HG02610 (cell line): ENCODE data around the gene P4HB.

Source experiments
- ATAC-seq: cut with Tn5 transposase; IDR thresholded peaks from one replicate; pipeline ENCODE4 v1.9.1; 2021; ENCODE audit warnings: mild to moderate bottlenecking, moderate library complexity; ENCODE audit not compliant: unreplicated experiment

P4HB gene

DNA sequence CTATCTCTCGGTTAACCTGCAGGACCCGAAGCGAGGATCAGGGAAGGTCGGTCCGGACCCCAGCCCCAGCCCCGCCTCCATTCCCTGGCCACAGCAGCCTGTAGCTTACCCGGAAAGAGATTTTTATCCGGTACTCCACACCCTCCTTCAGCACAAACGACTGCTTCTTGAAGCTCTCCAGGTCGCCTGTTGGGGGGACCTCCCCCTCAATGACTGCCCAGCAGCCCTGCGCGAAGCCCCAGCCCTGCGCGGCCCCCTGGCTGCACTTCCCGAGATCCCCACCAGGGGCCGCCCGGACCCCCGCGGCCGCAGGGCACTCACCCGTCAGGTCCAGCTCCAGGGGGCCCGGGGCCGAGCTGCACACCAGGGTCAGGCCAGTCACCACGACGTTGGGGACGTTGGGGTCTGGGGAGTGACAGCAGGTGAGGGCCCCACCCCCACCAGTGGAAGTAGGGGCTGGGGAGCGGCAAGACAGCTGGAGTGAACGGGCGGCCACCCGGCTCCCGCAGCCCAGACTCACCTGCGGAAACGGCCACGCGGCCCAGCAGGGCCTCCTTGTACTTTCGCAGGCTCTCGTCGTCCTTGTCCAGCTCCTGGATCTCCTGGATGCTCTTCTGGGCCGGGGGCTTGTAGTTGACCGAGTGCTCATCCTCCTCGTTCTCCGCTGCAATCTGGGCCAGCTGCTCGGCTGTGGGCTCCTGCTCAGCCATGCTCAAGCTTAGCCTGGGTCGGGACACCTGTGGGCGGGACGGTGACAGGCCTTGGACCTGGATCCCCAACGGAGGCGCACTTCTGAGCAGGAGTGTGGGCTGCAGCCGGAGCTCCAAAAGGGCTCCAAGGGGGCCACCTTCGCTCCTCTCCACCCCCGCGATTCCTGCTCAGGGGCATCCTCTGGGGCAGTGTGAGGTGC is 9.1 kb upstream of the P4HB start:
- no peak for ATAC-seq

DNA sequence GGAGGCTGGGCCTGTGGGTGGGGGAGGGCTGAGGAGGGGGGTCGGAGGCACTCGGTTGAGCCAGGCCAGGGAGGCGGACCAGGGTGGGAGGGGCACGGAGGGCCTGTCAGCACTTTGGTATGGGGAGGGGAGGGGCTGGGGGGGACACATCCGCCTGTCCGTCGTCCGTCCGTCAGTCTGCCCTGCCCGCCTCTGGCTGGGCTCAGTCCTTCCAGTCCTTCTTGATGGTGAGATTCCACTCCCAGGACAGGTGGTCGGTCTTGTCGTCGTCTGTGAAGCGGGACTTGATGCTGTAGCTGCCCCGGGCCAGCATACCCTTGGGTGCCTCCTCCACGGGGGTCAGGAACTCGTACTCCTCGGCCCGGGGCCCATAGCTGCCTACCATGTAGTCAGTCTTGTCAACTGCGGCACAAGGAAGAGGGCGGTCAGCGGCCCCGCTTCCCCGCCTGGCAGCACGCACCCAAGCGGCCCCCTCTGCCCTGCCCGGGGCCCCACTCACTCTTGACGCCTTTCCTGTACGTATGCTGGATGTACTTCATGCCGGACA is 8.4 kb upstream of the P4HB start:
- ATAC-seq, result no peak

DNA sequence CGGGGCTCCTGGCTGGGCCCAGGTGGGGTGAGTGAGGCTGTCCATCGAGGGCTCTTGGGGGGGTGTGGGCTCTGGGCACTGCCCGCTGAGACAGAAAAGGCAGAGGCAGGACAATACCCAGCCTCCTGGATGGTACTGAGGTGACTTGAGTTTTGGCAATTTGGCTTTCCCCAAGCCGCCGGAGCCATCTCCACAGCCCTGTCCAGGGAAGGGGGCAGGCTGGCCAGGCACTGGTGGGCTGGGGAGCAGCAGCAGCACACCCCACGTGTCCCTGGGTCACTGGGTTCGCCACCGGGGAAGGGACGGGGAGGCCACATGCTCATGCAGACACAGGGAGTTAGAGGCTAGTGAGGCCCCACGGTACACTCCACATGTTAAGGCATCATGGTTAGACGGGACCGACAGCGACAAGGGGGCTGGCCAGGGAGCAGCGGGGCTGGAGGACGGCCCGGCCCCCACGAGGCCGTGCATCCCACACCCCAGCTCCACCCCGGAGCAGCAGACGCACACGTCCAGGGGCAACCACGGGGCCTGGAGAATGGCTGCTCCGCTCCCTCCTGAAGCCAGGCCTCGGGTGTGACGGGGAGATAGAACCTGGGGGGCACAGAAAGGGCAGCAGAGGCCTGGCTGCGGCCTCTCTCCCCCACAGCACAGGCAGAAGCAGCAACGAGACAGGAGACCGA is 7.8 kb upstream of the P4HB start:
- no peak for ATAC-seq

DNA sequence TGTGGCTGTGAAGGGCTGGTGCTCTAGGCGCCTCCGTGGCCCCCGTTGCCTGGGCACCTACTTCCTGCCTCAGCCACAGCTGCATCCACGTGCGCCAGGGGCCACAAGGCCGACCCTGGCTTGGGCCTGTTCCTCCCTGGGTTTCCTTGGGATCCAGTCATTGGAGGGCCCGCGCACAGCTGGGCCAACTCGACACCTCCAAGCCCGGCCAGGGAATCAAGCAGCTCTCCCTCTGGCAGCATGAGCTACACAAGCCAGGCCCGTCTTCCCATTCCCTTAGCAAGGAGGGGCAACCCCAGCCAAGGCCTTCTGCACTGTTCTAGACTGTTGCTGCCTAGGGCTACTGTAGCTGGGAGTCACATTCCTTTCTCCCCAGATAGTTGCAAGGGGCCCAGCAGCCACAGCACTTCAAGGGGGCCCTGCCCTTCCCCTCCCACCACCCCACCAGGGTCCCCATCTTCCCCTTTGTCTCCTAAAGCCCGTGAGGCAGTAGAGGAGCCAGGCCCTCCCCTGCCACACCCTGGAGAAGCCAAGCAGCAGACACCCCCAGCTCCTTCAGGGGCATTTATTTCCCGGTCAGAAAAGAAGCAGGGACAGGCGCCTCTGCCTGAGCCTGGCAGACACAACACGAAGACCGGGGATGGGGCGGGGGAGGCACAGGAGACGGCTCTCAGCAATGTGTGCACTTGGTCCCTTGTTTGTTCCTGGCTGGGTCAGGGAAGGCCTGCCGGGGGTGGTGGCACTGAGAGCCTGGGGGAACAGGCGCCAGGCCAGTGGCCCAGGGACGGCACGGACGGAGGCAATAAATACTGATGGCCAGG is 7.0 kb upstream of the P4HB start:
- no peak for ATAC-seq

DNA sequence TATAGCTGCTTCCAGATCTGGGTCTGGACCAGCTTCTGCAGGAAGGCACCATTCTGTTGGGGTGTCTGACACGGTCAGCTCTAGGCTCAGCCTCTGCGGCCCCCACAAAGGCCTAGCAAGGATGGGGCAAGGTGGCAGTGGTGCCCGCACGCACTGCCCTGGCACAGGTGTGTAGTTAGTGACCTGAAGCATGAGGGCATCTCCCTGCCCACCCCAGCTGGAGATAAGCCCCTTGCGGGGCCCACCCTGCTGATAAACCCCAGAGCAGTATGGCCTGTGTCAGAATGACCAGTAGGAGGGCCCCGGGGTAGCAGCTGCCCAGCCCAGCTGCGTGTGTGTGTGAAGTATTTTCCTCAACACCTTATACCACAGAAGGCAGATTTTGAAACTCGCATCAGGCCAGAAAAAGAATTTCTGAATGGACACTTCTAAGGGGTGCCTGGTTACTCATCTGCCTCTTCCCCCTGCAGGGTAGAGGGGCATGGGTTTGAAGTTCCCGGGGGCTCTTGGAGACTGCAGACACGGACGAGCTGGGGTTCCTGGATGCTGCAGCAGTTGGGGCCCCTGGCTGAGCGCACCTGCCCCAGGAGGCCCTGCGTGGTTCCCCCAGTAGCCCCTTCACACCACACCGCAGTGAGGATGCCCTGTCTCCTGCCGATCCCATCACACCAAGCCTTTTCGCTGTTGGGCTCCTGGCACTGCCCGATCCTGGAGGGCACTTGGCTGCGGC is 6.3 kb upstream of the P4HB start:
- no peak for ATAC-seq

DNA sequence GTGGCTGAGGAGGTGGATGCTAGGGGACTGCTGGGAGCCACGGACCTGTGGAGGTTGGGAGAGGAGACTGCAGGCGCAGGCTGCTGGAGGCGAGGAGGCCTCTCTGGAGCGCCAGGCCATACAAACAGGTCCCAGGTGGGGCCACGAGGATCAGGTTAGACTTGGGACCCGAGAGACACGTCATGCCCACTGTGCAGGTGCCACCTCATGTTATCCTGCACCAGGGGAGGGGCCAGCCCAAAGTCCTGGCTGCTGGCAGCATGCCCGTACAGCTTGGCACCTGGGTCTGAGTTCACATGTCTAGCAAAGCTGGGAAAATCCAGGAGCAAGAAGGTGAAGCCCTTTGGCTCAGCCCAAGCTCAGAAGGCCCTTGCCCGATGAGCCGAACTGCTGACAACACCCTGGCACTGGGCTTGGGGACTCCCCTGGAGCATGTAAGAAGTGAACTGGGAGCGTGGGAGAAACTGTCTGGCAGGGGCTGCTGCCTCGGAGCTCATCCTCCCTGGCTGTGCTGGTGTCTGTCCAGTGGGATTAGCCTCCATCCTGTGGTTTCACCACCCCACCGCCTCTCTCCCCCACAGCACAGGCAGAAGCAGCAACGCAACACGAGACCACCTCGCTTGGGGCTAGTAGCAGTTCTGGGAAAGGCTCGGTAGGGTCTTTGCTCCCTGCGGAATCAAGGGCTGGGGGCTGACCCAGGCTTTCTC is 5.6 kb upstream of the P4HB start:
- no peak for ATAC-seq

DNA sequence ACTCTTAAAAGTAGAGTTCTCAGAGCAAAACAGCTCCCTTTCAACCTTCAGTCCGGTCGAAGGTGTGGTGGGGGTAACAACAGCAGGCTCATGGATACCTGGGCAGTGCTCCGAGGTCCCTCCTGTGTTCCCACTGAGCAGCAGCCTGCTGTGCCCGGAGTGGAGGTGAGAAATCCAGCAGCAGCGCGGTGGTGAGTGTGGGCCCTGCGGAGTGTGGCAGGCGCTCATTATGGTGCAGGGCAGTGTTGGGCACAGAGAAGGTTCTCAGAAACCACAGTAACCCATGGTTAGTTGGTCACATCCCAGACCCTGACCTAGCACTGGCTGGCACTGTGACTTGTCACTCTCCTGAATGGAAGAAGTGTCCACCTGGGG is 5.0 kb upstream of the P4HB start:
- no peak for ATAC-seq

DNA sequence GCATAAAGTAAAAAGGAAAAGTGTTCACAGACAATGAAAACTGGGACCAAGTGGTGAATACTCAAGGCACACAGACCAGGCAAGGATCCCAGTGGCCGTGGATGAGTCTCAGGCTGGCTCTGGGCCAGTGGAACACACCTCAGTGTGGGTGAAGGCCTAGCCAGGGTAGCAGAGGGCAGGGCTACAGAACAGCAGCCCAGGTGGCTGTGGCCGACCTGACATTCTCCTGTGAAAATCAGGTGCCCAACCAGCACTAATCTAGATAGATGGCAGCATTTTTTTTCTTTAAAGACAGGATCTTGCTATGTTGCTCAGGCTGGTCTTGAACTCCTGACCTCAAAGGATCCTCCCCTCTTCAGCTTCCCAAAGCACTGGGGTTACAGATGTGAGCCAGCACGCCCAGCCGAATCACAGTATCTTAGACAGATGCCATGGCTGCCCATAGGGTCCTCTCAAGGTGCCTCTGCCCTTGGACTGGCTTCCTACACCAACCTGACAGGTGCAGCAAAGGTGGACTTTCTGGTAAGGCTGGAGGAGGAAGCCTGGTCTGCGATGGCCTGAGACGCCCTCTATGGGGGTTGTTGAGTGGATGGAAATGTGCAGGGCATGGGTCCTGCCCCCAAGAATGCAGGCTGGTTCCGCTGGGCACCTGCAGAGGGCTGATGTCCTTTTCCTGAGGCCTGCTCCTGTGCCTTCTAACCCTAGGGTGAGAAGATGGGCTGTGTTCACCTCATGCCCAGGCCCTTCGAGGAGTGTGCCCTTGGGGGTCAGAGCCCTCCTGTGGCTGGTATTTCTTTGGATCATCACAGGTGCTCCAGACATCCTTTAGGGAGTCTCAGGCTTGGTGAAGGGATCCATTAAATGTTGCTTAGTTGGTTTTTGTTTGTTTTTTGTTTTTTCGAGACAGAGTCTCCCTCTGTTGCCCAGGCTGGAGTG is 3.8 kb upstream of the P4HB start:
- ATAC-seq, result no peak

DNA sequence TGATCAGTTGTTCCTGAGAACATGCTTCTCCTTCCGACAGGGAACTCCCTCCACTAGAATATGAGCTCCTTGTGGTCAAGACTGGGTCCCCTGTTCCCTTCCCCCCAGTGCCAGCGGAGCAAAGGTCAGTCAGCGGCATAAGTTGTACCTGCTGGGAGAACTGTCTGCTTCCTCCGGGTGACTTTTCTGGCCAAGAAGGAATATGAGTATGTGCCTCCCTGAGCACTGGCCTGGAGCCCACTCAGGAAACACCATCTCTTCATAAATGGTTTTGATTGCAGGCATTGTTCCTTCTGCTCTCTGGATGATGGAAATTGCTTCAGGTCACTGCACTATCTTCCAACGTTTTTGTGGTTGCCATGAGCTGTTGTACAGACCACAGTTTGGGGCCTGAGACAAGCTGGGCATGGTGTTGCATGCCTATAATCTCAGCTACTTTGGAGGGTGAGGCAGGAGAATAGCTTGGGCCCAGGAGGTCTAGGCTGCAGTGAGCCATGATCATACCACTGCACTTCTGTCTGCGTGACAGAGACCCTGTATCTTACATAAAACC is 2.9 kb upstream of the P4HB start:
- no peak for ATAC-seq

DNA sequence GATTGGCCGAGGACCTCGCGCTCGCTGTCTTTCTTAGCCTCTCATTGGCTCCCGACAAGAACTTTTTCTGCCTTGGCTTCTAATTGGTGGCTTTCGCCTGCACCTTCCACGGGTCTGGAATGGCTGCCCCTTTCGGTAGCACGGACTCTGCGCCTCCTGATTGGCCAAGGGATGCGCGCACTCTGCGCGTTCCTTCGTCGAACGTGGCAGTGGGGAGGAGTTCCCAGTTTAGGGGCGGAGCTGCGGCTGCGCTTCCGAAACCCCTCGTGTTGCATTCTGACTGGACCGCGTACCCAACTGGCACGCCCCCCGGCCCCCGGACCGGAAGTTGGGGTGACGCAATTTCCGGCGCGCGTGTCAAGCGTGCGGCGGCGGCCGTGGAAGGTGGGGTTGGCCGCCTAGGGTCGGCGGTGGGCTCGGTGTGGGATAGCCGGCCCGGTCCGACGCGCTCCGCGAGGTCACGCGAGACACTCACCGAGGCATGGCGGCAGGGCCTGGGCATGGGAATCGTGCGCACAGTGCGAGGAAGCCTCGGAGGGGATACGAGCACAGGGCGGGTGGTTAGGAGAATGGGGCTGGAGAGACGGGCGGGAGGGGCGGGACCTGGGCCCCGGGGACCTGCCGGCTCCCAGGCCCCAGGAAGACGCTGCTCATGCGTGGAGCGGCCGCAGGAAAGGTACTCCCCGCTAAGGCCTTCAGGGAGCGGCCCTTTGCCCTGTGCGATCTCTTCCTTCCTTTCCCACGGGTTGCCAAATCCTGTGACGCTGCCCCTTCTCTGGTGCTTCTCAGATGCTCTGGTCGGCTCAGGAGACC is 627 bp upstream of the P4HB start:
- peak; percentile 81 for ATAC-seq

DNA sequence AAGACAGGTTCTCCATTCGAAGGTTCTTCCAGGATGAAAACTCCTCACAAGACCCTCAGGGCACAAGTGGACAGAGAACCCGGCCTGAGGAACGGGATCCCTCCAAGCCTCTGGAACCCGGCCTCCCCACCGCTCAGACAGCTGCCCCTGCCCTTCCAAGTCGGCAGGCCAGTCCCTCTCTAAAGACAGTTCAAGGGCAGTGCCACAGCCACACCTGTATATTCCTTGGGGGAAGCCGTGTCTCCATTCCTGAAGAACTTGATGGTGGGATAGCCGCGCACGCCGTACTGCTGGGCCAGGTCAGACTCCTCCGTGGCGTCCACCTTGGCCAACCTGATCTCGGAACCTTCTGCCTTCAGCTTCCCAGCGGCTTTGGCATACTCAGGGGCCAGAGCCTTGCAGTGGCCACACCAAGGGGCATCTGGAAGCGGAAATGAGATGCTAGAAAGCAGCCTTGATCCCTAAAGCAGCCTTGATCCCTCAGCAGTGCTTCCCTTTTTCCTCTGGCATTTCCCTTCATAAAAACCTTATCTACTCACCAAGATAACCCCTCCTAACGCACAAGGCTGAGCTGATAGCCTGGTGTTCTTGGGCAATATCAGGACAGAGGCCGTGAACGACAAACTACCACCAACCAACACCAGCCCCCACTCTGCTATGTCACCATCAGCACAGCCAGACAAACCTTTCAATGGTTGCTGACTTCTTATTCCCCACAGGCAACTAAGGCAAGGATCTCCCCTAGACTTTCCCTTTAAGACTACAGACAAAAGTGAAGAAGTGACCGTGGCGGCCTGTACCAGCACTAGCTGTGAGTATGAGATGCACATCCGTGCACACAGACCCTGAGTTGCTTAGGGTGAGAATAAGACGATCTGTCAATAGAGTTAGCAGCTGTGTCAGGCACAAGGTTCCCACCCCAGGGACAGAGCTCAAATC is 1.1 kb downstream of the P4HB start:
- no peak for ATAC-seq

DNA sequence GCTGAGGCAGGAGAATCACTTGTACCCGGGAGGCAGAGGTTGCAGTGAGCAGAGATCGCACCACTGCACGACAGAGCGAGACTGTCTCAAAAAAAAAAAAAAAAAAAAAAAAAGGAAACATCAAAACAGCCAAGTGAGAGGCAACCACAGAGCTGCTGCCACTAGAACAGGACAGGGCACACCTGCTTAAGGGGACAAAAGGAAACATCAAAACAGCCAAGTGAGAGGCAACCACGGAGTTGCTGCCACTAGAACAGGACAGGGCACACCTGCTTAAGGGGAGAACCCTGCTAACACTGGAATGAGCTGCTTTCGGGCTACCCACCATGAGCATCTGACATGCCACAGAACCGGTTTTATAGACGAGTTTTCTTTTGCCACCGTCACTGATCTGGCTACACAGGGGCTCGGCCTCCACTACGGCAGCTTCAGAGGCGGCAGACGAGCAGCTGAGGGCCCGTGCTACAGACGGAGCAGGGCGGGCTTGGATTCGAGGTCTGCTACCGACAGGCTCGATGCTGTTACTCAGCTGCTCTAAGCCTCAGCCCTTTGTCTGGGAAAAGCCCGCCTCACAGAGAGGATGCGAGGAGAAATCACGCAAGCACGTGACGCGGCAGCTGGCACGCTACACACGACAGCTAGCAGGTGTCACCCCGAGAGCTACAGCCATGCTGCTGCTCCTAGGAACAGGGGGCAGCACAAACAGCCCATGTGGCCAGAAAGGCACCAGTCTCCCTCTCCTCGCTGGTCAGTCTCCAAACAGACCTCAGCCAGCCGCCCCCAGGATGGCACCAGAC is 2.0 kb downstream of the P4HB start:
- no peak for ATAC-seq

DNA sequence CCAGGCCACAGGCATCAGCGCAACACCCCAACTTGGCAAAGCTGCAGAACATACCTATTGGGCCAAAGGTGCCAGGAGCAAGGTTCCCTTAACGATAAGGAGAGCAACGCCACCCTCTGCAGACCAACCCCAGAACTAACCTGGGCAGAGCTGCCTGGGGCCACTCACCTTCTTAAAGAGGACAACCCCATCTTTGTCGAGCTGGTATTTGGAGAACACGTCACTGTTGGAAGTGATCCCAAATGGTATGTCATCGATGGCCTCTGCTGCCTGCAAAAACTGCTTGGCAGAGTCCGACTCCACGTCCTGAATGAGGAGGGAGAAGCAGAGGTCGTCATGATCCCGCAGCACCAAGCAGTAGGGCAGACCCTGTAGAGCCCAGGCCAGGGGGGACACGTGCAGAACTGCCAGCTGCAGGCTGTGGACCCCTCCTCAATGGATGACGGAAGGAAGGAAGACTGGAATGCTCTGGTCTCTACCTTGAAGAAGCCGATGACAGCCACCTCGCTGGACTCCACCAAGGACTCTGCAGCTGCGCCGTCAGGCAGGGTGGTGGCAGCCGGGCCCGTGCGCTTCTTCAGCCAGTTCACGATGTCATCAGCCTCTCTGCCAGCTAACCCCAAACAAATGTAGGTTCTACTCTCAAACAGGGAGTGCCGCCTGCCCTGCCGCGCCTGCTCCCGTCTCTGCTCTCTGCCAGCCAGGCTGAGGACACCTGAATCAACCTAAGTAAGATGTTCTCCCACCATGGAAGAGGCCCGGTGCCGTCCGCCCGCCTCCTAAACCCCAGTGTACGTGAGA is 5.2 kb downstream of the P4HB start:
- ATAC-seq, result no peak

DNA sequence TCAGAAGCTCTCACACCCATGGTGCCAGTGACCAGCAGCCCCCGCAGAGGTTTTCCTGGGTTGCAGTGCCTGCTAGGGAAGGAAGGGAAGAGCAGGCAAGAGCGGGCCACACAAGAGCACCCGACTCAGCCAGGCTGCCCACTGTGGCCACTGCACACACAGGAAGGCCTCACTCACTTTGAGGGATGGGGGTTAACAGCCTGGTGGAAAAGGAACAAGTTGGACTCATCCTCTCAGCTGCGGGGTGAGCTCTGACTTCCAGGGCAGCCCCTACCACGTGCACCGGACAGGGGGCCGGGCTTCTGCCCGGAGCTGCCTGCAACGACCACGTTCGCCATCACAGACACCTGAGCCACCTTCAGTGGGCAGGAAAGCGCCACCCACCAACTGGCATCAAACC is 8.1 kb downstream of the P4HB start:
- ATAC-seq, result no peak

DNA sequence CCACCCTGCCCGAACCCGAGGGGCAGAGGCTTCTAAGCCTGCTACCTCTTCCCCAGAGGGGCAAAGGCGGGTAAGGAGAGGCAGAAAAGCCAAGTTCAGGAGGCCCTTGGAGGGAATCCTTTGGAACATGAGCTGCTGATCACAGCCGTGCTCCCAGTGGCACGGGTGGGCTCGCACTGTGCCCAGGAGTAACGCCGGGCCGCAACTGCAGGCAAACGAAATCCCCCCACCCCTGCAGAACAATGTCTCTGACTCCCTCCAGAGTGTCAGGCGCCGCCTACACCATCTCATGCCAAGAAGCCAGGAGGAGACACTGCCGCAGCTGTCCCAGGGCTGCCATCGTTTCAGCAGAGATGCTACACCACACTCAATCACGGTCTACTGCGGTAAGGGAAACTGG is 8.9 kb downstream of the P4HB start:
- no peak for ATAC-seq
